Lung (tissue), 12 donors: ENCODE data around the gene FASN. TPM values are rescaled to one million over a fixed set of nuclear protein-coding genes. Genes with fewer than 3 reads are reported as not detected.

Experiments
- ATAC-seq: fragments of 200-7000 bp; cut with Tn5 transposase; one replicate; pipeline ENCODE4 v1.9.1; 2020; ENCODE audit warnings: moderate number of reproducible peaks; ENCODE audit not compliant: insufficient read depth, low FRiP score
- DNase-seq, 3 donors: peaks; one replicate each; pipeline ENCODE4 v3.0.0-alpha.2; 2013 to 2017
- H3K27ac ChIP-seq, 2 donors: one replicate each; pipeline ENCODE4 v1.5.1; 2013; ENCODE audit warnings: mild to moderate bottlenecking in 2 of 2, moderate library complexity in 2 of 2, control low read depth in 1 of 2, inconsistent platforms in 1 of 2, low read depth in 1 of 2, low read length in 1 of 2
- H3K27me3 ChIP-seq, 3 donors: one replicate each; pipeline ENCODE4 v1.5.1; 2013; ENCODE audit warnings: low read length in 2 of 3; ENCODE audit not compliant: control insufficient read depth in 3 of 3, insufficient read depth in 3 of 3
- H3K36me3 ChIP-seq, 4 donors: one replicate each; pipeline ENCODE4 v1.5.1; 2013; ENCODE audit warnings: low read length in 4 of 4, mild to moderate bottlenecking in 1 of 4, moderate library complexity in 1 of 4; ENCODE audit not compliant: control insufficient read depth in 4 of 4, insufficient read depth in 4 of 4
- H3K4me1 ChIP-seq, 5 donors: one replicate each; pipeline ENCODE4 v1.5.1; 2013; ENCODE audit warnings: low read length in 5 of 5, mild to moderate bottlenecking in 2 of 5, moderate library complexity in 1 of 5; ENCODE audit not compliant: control insufficient read depth in 5 of 5, insufficient read depth in 5 of 5
- H3K4me3 ChIP-seq: one replicate; pipeline ENCODE4 v1.5.1; 2013; ENCODE audit warnings: mild to moderate bottlenecking, control low read depth, moderate library complexity
- H3K9ac ChIP-seq, 2 donors: one replicate each; pipeline ENCODE4 v1.5.1; 2013; ENCODE audit warnings: low read length in 2 of 2, control low read depth in 1 of 2; ENCODE audit not compliant: insufficient read depth in 1 of 2
- H3K9me3 ChIP-seq, 4 donors: one replicate each; pipeline ENCODE4 v1.5.1; 2013; ENCODE audit warnings: low read length in 3 of 4, mild to moderate bottlenecking in 1 of 4, moderate library complexity in 1 of 4; ENCODE audit not compliant: control insufficient read depth in 4 of 4, insufficient read depth in 3 of 4
- CTCF ChIP-seq: IDR thresholded peaks from 2 replicates; pipeline ENCODE4 v1.5.1; 2012; ENCODE audit warnings: mild to moderate bottlenecking; ENCODE audit errors: control extremely low read depth, extremely low read depth
- WGBS, 2 donors: extraction: QIAGEN DNeasy Blood & Tissue Kit; methylation state at CpG; one replicate each; pipeline ENCODE4 v1.1.7; 2013; 5-methylcytosine and 5-hydroxymethylcytosine counted together
- polyA plus RNA-seq, 2 donors: library from polyadenylated mRNA; stranded (reverse); fragments of 200-250 nt; gene quantifications; one replicate each; pipeline ENCODE4 v1.2.1, GENCODE V29; 2013
- total RNA-seq, 2 donors: library from RNA; depleted of rRNA in 1 of 2; stranded (reverse); fragments of >200 nt in 1 of 2; gene quantifications; one replicate each; pipeline ENCODE4 v1.2.1, GENCODE V29; 2014 to 2021
- donor health status: control.
- donor health status: control.
- donor health status: Bipolar disorder and iron deficiency.
- donor health status: healthy.
- donor health status: DM: yes; HTN: yes; CAD: no.

The FASN gene
- total and polyA plus RNA-seq, 4 donors: 46.2 to 604 (median 212) TPM

GRCh38 chr17:82108961-82109475 is 11.0 kb upstream of the FASN start:
- Histone ChIP-seq H3K4me3 (no peak overlapping the region), H3K27ac (no peak overlapping the region), H3K4me1 (peaks cover 0 to 30% (median 26%) of the 10 kb centered on the region in 5 donors), H3K36me3 (peaks cover 0 to 2% (median 0%) of the 10 kb centered on the region in 4 donors), H3K9me3 (no peaks in the 10 kb centered on the region), H3K9ac (no peak overlapping the region), H3K27me3 (no peaks in the 10 kb centered on the region)
- no peak for ATAC-seq
- DNase-seq: no peak
- 82 to 91% methylated on average over 14 of the region's 14 CpGs for WGBS, 2 donors
- no peak for TF ChIP-seq CTCF

- H3K9me3 ChIP-seq: no peaks in the 10 kb centered on the region
- peaks cover 0 to 2% (median 0%) of the 10 kb centered on the region in 4 donors for H3K36me3 ChIP-seq
- H3K27ac ChIP-seq: peak overlapping the region in 1 of 2 donors; percentile 82
- TF ChIP-seq CTCF: no peak
- H3K9ac ChIP-seq: peak overlapping the region in 1 of 2 donors; percentile 4
- no peaks in the 10 kb centered on the region for H3K27me3 ChIP-seq
- H3K4me1 ChIP-seq: peaks cover 0 to 34% (median 28%) of the 10 kb centered on the region in 5 donors
- WGBS, 2 donors: 82 to 83% methylated on average over 19 of the region's 19 CpGs
- DNase-seq (peak in 2 of 3 donors; percentile 36 to 57), ATAC-seq (no peak)
- no peak overlapping the region for H3K4me3 ChIP-seq
These were observed 10.5 kb upstream of the FASN start for GRCh38 chr17:82108496-82108945.

GRCh38 chr17:82108038-82108437 is 10.0 kb upstream of the FASN start:
- H3K27me3 ChIP-seq: no peaks in the 10 kb centered on the region
- DNase-seq (no peak), ATAC-seq (no peak)
- H3K4me3 ChIP-seq: no peak overlapping the region
- no peak for TF ChIP-seq CTCF
- H3K27ac ChIP-seq: peak overlapping the region in 1 of 2 donors; percentile 82
- H3K36me3 ChIP-seq: no peaks in the 10 kb centered on the region
- 69 to 91% methylated on average over 14 of the region's 14 CpGs for WGBS, 2 donors
- H3K9ac ChIP-seq: no peak overlapping the region
- peaks cover 0 to 37% (median 28%) of the 10 kb centered on the region in 5 donors for H3K4me1 ChIP-seq
- no peaks in the 10 kb centered on the region for H3K9me3 ChIP-seq
